H9 (cell line): ENCODE results near the gene TMEM170B. TPM values are rescaled to one million over a fixed set of nuclear protein-coding genes. Genes with fewer than 3 reads are reported as not detected.

ENCODE experiments used
- DNase-seq: peaks from one replicate; pipeline ENCODE4 v3.0.0-alpha.2; 2017
- H2AFZ ChIP-seq: one replicate; pipeline ENCODE4 v1.6.1; 2013; ENCODE audit warnings: mild to moderate bottlenecking, low read length, control low read depth, moderate library complexity
- H2AK5ac ChIP-seq: 2 replicates; pipeline ENCODE4 v1.6.1; 2013; ENCODE audit warnings: low read length, control low read depth, mixed read lengths; ENCODE audit not compliant: insufficient read length
- H2BK120ac ChIP-seq: one replicate; pipeline ENCODE4 v1.6.1; 2013; ENCODE audit warnings: low read depth, mild to moderate bottlenecking, low read length, control low read depth, inconsistent platforms; ENCODE audit not compliant: poor library complexity, severe bottlenecking
- H2BK12ac ChIP-seq: 2 replicates; pipeline ENCODE4 v1.6.1; 2013; ENCODE audit warnings: low read length, control low read depth, mixed read lengths, low read depth; ENCODE audit not compliant: insufficient read length
- H2BK15ac ChIP-seq: 2 replicates; pipeline ENCODE4 v1.6.1; 2013; ENCODE audit warnings: low read depth, low read length, control low read depth
- H2BK20ac ChIP-seq: one replicate; pipeline ENCODE4 v1.6.1; 2013; ENCODE audit warnings: low read depth, mild to moderate bottlenecking, low read length, control low read depth, inconsistent platforms; ENCODE audit not compliant: poor library complexity, severe bottlenecking
- H2BK5ac ChIP-seq: 2 replicates; pipeline ENCODE4 v1.6.1; 2013; ENCODE audit warnings: low read length, control low read depth, mixed read lengths; ENCODE audit not compliant: insufficient read length
- H3K14ac ChIP-seq: 2 replicates; pipeline ENCODE4 v1.6.1; 2013; ENCODE audit warnings: low read length, control low read depth; ENCODE audit not compliant: insufficient read depth
- H3K18ac ChIP-seq: 2 replicates; pipeline ENCODE4 v1.6.1; 2013; ENCODE audit warnings: low read depth, mild to moderate bottlenecking, mixed read lengths, low read length, control low read depth; ENCODE audit not compliant: insufficient read length
- H3K23ac ChIP-seq: 2 replicates; pipeline ENCODE4 v1.6.1; 2013; ENCODE audit warnings: low read length, control low read depth, mixed read lengths, low read depth; ENCODE audit not compliant: insufficient read length
- H3K23me2 ChIP-seq: 2 replicates; pipeline ENCODE4 v1.6.1; 2013; ENCODE audit warnings: low read depth, mild to moderate bottlenecking, mixed read lengths, low read length, control low read depth; ENCODE audit not compliant: insufficient read length, poor library complexity, severe bottlenecking
- H3K27ac ChIP-seq: 2 replicates; pipeline ENCODE4 v1.5.1; 2013; ENCODE audit warnings: low read length, control low read depth, mixed read lengths, low read depth; ENCODE audit not compliant: insufficient read length
- H3K27me3 ChIP-seq: 2 replicates; pipeline ENCODE4 v1.6.1; 2013; ENCODE audit warnings: low read length, control low read depth, inconsistent platforms; ENCODE audit not compliant: insufficient read depth
- H3K4ac ChIP-seq: 2 replicates; pipeline ENCODE4 v1.6.1; 2013; ENCODE audit warnings: low read depth, mild to moderate bottlenecking, control low read depth, inconsistent platforms, low read length, moderate library complexity
- H3K4me1 ChIP-seq: 2 replicates; pipeline ENCODE4 v1.6.1; 2013; ENCODE audit warnings: low read length, control low read depth, inconsistent platforms; ENCODE audit not compliant: insufficient read depth
- H3K4me2 ChIP-seq: 2 replicates; pipeline ENCODE4 v1.6.1; 2013; ENCODE audit warnings: low read length, control low read depth, mixed read lengths; ENCODE audit not compliant: insufficient read length, insufficient read depth
- H3K56ac ChIP-seq: 2 replicates; pipeline ENCODE4 v1.6.1; 2013; ENCODE audit warnings: low read depth, mild to moderate bottlenecking, mixed read lengths, low read length, control low read depth; ENCODE audit not compliant: insufficient read length
- H3K79me1 ChIP-seq: 2 replicates; pipeline ENCODE4 v1.6.1; 2013; ENCODE audit warnings: low read depth, mild to moderate bottlenecking, moderate library complexity, low read length, control low read depth, inconsistent platforms; ENCODE audit not compliant: insufficient read depth, poor library complexity, severe bottlenecking
- H3K79me2 ChIP-seq: 2 replicates; pipeline ENCODE4 v1.6.1; 2013; ENCODE audit warnings: low read length, control low read depth, inconsistent platforms; ENCODE audit not compliant: insufficient read depth
- H3K9ac ChIP-seq: 2 replicates; pipeline ENCODE4 v1.6.1; 2013; ENCODE audit warnings: low read length, control low read depth, mixed read lengths; ENCODE audit not compliant: insufficient read length; ENCODE audit errors: extremely low read depth
- H3K9me3 ChIP-seq: one replicate; pipeline ENCODE4 v1.6.1; 2013; ENCODE audit warnings: low read depth, low read length, inconsistent platforms; ENCODE audit not compliant: control insufficient read depth
- H3T11ph ChIP-seq: one replicate; pipeline ENCODE4 v1.6.1; 2013; ENCODE audit warnings: mild to moderate bottlenecking, low read length, control low read depth, inconsistent platforms
- H4K20me1 ChIP-seq: one replicate; pipeline ENCODE4 v1.6.1; 2013; ENCODE audit not compliant: control insufficient read depth, insufficient read length, insufficient read depth
- H4K5ac ChIP-seq: 2 replicates; pipeline ENCODE4 v1.6.1; 2013; ENCODE audit warnings: low read depth, mild to moderate bottlenecking, mixed read lengths, low read length, control low read depth; ENCODE audit not compliant: insufficient read length
- H4K8ac ChIP-seq: replicated peaks from 2 replicates; pipeline ENCODE4 v1.6.1; 2013; ENCODE audit warnings: low read length, control low read depth, mixed read lengths, low read depth; ENCODE audit not compliant: insufficient read length
- H4K91ac ChIP-seq: 2 replicates; pipeline ENCODE4 v1.6.1; 2013; ENCODE audit warnings: low read depth, mild to moderate bottlenecking, moderate library complexity, mixed read lengths, low read length, control low read depth; ENCODE audit not compliant: insufficient read length
- H3K27ac Mint-ChIP-seq, 3 experiments: 2 replicates in 2 of 3; 3 replicates in 1 of 3; pipeline ENCODE4 v1.8.0; 2020 to 2021; ENCODE audit warnings: mixed read lengths in 3 of 3, mild to moderate bottlenecking in 1 of 3, moderate library complexity in 1 of 3
- H3K27me3 Mint-ChIP-seq: 2 replicates; pipeline ENCODE4 v1.8.0; 2021; ENCODE audit warnings: low read depth, mild to moderate bottlenecking, moderate library complexity, mixed read lengths
- H3K36me3 Mint-ChIP-seq, 3 experiments: 2 replicates in 2 of 3; 3 replicates in 1 of 3; pipeline ENCODE4 v1.8.0; 2020 to 2021; ENCODE audit warnings: low read depth in 3 of 3, mixed read lengths in 3 of 3; ENCODE audit not compliant: insufficient read depth in 1 of 3
- H3K4me1 Mint-ChIP-seq, 2 experiments: 2 replicates each; pipeline ENCODE4 v1.8.0; 2020; ENCODE audit warnings: mixed read lengths in 2 of 2
- H3K4me3 Mint-ChIP-seq, 2 experiments: 2 replicates in 1 of 2; 3 replicates in 1 of 2; pipeline ENCODE4 v1.8.0; 2020 to 2021; ENCODE audit warnings: mild to moderate bottlenecking in 2 of 2, mixed read lengths in 2 of 2, moderate library complexity in 1 of 2
- H3K9me3 Mint-ChIP-seq, 2 experiments: 2 replicates in 1 of 2; 3 replicates in 1 of 2; pipeline ENCODE4 v1.8.0; 2020; ENCODE audit warnings: mild to moderate bottlenecking in 2 of 2, mixed read lengths in 2 of 2, moderate library complexity in 1 of 2
- WGBS: extraction: QIAGEN DNeasy Blood & Tissue Kit; methylation state at CpG from one replicate; pipeline ENCODE4 v1.1.7; 2013; ENCODE audit warnings: missing lambda C conversion rate, low lambda C conversion rate, mixed read lengths; ENCODE audit not compliant: insufficient read length; ENCODE audit errors: extremely low coverage; 5-methylcytosine and 5-hydroxymethylcytosine counted together
- total RNA-seq: library from RNA; stranded (reverse); gene quantifications from 2 replicates; pipeline ENCODE4 v1.2.1, GENCODE V29; 2021
- TF ChIP-seq, protein P1 (sequence below): fragments of 200-600 bp; sonication (generic); conservative IDR thresholded peaks from 3 replicates; pipeline ENCODE4 v1.8.0; 2021; ENCODE audit warnings: antibody characterized with exemption, mild to moderate bottlenecking

TMEM170B gene
- total RNA-seq, 1 experiment from 2014 or later = 2.9 TPM

DNA sequence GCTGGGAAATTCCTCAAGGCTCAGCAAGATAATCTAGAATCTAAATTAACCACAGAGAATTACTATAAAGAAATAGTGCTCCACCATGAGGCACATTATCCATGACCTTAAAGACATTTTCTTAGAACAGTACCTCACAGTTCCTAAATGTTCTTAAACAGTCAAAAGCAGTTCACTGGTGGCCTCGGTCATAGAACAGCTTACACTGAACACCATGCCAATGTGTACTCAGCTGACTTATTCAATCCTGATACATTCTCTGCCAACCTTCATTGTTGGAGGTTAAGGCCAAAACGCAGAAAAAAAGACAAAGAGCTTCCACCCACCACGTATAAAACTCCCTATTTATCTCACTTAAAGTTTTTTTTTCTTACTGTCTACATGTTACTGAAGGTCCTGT is 21.8 kb upstream of the TMEM170B start:
- H4K20me1 ChIP-seq = no peaks in the 10 kb centered on the region
- H3K23ac ChIP-seq = no peak overlapping the region
- no peak overlapping the region for H3K18ac ChIP-seq
- Mint-ChIP-seq H3K4me3 (no peak overlapping the region), H3K36me3 (peaks cover 0 to 13% (median 5%) of the 10 kb centered on the region in 3 experiments; a peak in 5 of 7 replicates), H3K4me1 (0 out of 4 replicates have a peak, but pooled peaks cover 3 to 5% of the 10 kb centered on the region in 2 experiments), H3K27ac (no peak overlapping the region), H3K9me3 (peaks cover 7 to 8% of the 10 kb centered on the region in 2 experiments; a peak in 4 of 5 replicates), H3K27me3 (peaks cover 2% of the 10 kb centered on the region)
- no peak overlapping the region for H3K14ac ChIP-seq
- H3K9me3 ChIP-seq = no peaks in the 10 kb centered on the region
- no peak overlapping the region for H3K27ac ChIP-seq
- H3K4me2 ChIP-seq = no peak overlapping the region
- H4K91ac ChIP-seq = no peak overlapping the region
- no peaks in the 10 kb centered on the region for H3K27me3 ChIP-seq
- no peak overlapping the region for H2AFZ ChIP-seq
- no peaks in the 10 kb centered on the region for H3K4me1 ChIP-seq
- WGBS = no CpG with 5 or more reads among the region's 3 CpGs
- H3K56ac ChIP-seq = no peak overlapping the region
- no peak overlapping the region for H2AK5ac ChIP-seq
- H2BK120ac ChIP-seq = no peak overlapping the region
- H2BK5ac ChIP-seq = no peak overlapping the region
- H3K9ac ChIP-seq = no peak overlapping the region
- H3T11ph ChIP-seq = no peak overlapping the region
- H2BK20ac ChIP-seq = no peak overlapping the region
- no peaks in the 10 kb centered on the region for H3K23me2 ChIP-seq
- DNase-seq = no peak
- no peak overlapping the region for H2BK15ac ChIP-seq
- H3K4ac ChIP-seq = no peak overlapping the region
- no peak overlapping the region for H2BK12ac ChIP-seq
- no peak overlapping the region for H4K5ac ChIP-seq
- no peaks in the 10 kb centered on the region for H3K79me1 ChIP-seq
- H3K79me2 ChIP-seq = no peaks in the 10 kb centered on the region
- H4K8ac ChIP-seq = no peak overlapping the region
- TF ChIP-seq, protein P1, sequence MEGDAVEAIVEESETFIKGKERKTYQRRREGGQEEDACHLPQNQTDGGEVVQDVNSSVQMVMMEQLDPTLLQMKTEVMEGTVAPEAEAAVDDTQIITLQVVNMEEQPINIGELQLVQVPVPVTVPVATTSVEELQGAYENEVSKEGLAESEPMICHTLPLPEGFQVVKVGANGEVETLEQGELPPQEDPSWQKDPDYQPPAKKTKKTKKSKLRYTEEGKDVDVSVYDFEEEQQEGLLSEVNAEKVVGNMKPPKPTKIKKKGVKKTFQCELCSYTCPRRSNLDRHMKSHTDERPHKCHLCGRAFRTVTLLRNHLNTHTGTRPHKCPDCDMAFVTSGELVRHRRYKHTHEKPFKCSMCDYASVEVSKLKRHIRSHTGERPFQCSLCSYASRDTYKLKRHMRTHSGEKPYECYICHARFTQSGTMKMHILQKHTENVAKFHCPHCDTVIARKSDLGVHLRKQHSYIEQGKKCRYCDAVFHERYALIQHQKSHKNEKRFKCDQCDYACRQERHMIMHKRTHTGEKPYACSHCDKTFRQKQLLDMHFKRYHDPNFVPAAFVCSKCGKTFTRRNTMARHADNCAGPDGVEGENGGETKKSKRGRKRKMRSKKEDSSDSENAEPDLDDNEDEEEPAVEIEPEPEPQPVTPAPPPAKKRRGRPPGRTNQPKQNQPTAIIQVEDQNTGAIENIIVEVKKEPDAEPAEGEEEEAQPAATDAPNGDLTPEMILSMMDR = no peak
